ENCODE results near the gene WDR70. TPM values are rescaled to one million over a fixed set of nuclear protein-coding genes. Genes with fewer than 3 reads are reported as not detected.

The WDR70 gene
- total RNA-seq, 8 experiments from 2014 or later: 19.9 to 45.1 (median 28.1) TPM

DNA sequence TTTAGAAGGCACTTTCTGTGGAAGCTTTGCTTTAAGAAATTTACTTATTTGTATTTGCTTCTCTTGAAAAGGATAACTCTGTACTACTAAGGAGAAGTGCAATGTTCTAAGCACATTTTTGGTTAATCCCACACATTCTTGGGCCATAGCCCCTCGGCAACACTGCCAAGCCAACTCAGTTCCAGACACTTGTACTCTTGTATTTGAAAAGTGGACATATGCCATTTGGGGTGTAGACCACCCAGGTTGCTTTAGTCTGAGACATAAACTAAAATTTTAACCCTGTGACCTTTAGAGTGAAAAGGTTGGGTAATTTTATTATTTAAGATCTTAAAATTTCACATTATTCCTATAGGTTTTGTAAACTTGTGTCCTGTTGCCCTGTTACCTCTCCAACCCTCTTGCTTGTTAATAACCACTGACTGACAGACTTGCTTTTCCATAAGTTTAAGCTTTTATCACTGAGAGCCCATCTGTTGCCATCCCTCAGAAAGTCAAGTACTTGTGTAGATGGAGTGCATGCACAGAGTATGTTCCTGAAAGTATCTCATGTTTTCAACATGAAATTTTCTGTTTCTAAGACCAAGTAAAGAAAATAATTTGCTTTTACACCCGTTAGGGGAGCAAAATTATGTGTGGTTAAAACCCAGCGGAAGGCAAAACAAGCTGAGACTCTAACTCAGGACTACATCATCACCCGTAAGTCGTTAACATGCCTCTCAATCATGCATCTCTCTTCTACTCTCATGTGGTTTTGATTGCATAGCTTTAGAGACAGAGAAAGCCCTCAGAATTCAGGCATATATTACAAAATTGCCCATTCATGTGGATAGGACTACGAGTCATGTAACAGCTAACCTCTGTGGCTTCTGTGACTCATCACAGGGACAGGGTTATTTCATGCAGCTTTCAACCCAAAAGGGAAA, 343.4 kb downstream of the WDR70 start:
- ATAC-seq (replicated peaks in 6 of 8): peak in 7 of 8 experiments; percentile 77 to 97 (median 93)
- in situ Hi-C loops (cut with MboI; ENCODE audit: low pct_unique_long_range_greater_than_20kb in 2 of 9, low sequenced_read_pairs in 9 of 9, unreplicated experiment in 9 of 9): no loop called here
- H3K27ac ChIP-seq: no peak overlapping the region

DNA sequence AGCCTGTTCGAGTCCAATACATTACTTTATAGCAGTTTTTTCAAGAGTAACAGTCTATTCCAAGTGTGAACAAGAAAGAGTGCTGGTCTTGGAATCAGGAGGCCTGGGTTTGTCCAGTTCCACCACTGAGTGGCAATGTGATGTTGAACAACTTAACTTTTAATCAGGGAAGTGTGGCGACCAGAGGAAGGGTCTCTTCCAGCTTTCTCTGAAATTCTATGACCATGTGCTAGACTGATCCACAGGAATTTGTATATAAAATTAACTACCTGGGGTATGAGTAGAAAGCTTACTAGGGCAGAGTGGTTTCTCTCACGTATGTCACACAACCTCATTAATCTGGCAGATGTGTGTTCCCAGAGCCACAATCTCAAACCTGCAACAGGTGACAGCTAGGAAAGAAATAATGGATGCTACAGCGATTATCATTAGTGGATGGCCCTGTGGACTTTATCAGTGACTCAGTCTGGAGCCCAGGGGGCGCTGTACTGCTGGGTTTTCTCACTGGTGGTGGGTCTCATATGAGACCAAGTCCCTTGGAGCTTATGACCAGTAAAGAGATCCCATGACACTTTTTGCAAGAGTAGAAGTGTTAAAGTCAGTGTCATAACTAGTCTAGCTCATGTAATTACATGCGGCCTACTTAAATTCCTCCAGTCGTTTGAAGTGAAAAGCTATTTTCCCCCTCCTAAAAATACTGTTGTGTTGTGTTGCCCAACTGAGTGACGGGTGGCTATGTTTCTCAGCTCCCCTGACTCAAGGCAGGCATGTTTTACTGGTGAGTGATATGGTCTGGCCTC, 344.2 kb downstream of the WDR70 start:
- in situ Hi-C loops (cut with MboI; ENCODE audit: low pct_unique_long_range_greater_than_20kb in 2 of 9, low sequenced_read_pairs in 9 of 9, unreplicated experiment in 9 of 9): no loop called here
- Histone ChIP-seq H3K4me3 (no peak overlapping the region), H3K4me1 (replicated peaks in 1 of 2) (peaks cover 16 to 17% of the 10 kb centered on the region in 2 donors), H3K27ac (no peak overlapping the region)
- ATAC-seq (replicated peaks in 6 of 8): peak in 5 of 8 experiments; percentile 10 to 60 (median 18)
- WGBS, 10 experiments: 37 to 89% (median 60%) methylated on average over 1 to 6 of the region's 8 CpGs; no CpG with 5 or more reads in 2 of the 10 experiments

More for the DNA sequence above, 343.4 kb downstream of the WDR70 start:
- Histone ChIP-seq H3K4me1 (replicated peaks in 1 of 2) (peaks cover 22 to 24% of the 10 kb centered on the region in 2 donors), H3K4me3 (no peak overlapping the region)
- WGBS, 10 experiments: 4 to 81% (median 61%) methylated on average over 2 to 6 of the region's 6 CpGs; no CpG with 5 or more reads in 2 of the 10 experiments

DNA sequence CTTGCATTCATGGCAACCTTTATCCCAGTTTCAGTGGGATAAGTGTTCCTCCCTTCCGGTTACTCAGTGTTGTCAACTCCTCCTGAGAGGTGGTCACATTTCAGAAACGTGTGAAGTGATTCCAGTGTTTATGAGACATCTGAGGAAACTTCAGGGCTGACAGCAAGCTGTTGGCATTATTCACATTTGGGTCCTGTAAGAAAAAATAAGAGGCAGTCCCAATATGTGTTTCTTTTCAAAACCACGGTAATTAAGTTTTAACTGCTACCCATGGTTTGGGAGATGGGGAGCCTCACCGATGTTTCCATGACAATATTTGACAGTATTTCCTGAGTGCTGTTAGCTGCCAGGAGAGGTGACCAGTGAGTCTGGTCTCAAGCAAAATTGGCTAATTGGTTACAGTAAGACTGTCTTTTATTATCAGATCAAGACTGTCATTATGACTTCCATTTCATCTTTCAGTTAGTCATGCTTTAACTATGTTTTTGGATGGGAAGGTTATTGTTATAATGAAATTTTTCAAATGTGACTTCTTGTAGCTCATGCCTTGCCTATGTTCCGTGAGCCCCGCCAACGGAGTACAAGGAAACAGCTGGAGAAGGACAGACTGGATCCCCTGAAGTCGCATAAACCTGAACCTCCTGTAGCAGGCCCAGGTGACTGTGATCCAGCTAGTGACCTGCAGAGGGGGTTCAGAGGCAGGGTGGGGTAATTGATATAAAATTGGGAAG, 345.4 kb downstream of the WDR70 start:
- Histone ChIP-seq H3K4me3 (no peak overlapping the region), H3K4me1 (replicated peaks in 1 of 2) (peaks cover 14 to 15% of the 10 kb centered on the region in 2 donors), H3K27ac (no peak overlapping the region)
- ATAC-seq (replicated peaks in 6 of 8): no peak
- 16 to 100% (median 87%) methylated on average over 1 to 8 of the region's 8 CpGs for WGBS, 10 experiments
- in situ Hi-C loops (cut with MboI; ENCODE audit: low pct_unique_long_range_greater_than_20kb in 2 of 9, low sequenced_read_pairs in 9 of 9, unreplicated experiment in 9 of 9): no loop called here

- in situ Hi-C loops (cut with MboI; ENCODE audit: low pct_unique_long_range_greater_than_20kb in 2 of 9, low sequenced_read_pairs in 9 of 9, unreplicated experiment in 9 of 9): no loop called here
Observed at GRCh38 chr5:37725185-37725584, 346.1 kb downstream of the WDR70 start.

GRCh38 chr5:37727238-37727637, 348.1 kb downstream of the WDR70 start:
- Histone ChIP-seq H3K4me1 (replicated peaks in 1 of 2) (peaks cover 6 to 9% of the 10 kb centered on the region in 2 donors), H3K4me3 (no peak overlapping the region), H3K27ac (no peak overlapping the region)
- WGBS, 10 experiments: 67 to 100% (median 93%) methylated on average over 1 to 3 of the region's 3 CpGs; no CpG with 5 or more reads in 2 of the 10 experiments
- ATAC-seq (replicated peaks in 6 of 8): no peak
- in situ Hi-C loops (cut with MboI; ENCODE audit: low pct_unique_long_range_greater_than_20kb in 2 of 9, low sequenced_read_pairs in 9 of 9, unreplicated experiment in 9 of 9): no loop called here

More at GRCh38 chr5:37725185-37725584, 346.1 kb downstream of the WDR70 start:
- no peak overlapping the region for H3K4me3 ChIP-seq
- H3K27ac ChIP-seq: no peak overlapping the region
- 86 to 100% (median 94%) methylated on average over 1 to 2 of the region's 2 CpGs; no CpG with 5 or more reads in 3 of the 10 experiments for WGBS, 10 experiments
- peaks cover 14 to 15% of the 10 kb centered on the region in 2 donors for H3K4me1 ChIP-seq (replicated peaks in 1 of 2)
- no peak for ATAC-seq (replicated peaks in 6 of 8)

GRCh38 chr5:37730896-37731455, 351.9 kb downstream of the WDR70 start:
- 44 to 90% (median 80%) methylated on average over 2 to 3 of the region's 3 CpGs; no CpG with 5 or more reads in 3 of the 10 experiments for WGBS, 10 experiments
- H3K4me1 ChIP-seq (replicated peaks in 1 of 2): no peaks in the 10 kb centered on the region
- ATAC-seq (replicated peaks in 6 of 8): peak in 2 of 8 experiments; percentile 25 to 26
- no peak overlapping the region for H3K27ac ChIP-seq
- H3K4me3 ChIP-seq: no peak overlapping the region
- in situ Hi-C loops (cut with MboI; ENCODE audit: low pct_unique_long_range_greater_than_20kb in 2 of 9, low sequenced_read_pairs in 9 of 9, unreplicated experiment in 9 of 9): no loop called here

- in situ Hi-C loops (cut with MboI; ENCODE audit: low pct_unique_long_range_greater_than_20kb in 2 of 9, low sequenced_read_pairs in 9 of 9, unreplicated experiment in 9 of 9): no loop called here
- no peak for ATAC-seq (replicated peaks in 6 of 8)
- H3K27ac ChIP-seq: no peak overlapping the region
- no peak overlapping the region for H3K4me3 ChIP-seq
- no peaks in the 10 kb centered on the region for H3K4me1 ChIP-seq (replicated peaks in 1 of 2)
- 0 to 5% (median 0%) methylated on average over 1 of the region's 1 CpG; no CpG with 5 or more reads in 1 of the 10 experiments for WGBS, 10 experiments
Observed at GRCh38 chr5:37734114-37734513, 355.0 kb downstream of the WDR70 start.

- WGBS, 10 experiments: 50 to 100% (median 75%) methylated on average over 1 to 4 of the region's 4 CpGs; no CpG with 5 or more reads in 1 of the 10 experiments
- in situ Hi-C loops (cut with MboI; ENCODE audit: low pct_unique_long_range_greater_than_20kb in 2 of 9, low sequenced_read_pairs in 9 of 9, unreplicated experiment in 9 of 9): no loop called here
- H3K4me1 ChIP-seq (replicated peaks in 1 of 2): no peaks in the 10 kb centered on the region
- no peak overlapping the region for H3K4me3 ChIP-seq
- peak in 3 of 8 experiments; percentile 34 to 58 (median 51) for ATAC-seq (replicated peaks in 6 of 8)
- no peak overlapping the region for H3K27ac ChIP-seq
Observed at GRCh38 chr5:37735649-37736347, 356.7 kb downstream of the WDR70 start.

GRCh38 chr5:37736397-37736796, 357.3 kb downstream of the WDR70 start:
- in situ Hi-C loops (cut with MboI; ENCODE audit: low pct_unique_long_range_greater_than_20kb in 2 of 9, low sequenced_read_pairs in 9 of 9, unreplicated experiment in 9 of 9): no loop called here
- no peak for ATAC-seq (replicated peaks in 6 of 8)
- 93 to 100% (median 100%) methylated on average over 1 to 2 of the region's 2 CpGs; no CpG with 5 or more reads in 2 of the 10 experiments for WGBS, 10 experiments
- H3K4me1 ChIP-seq (replicated peaks in 1 of 2): no peaks in the 10 kb centered on the region
- H3K4me3 ChIP-seq: no peak overlapping the region
- no peak overlapping the region for H3K27ac ChIP-seq

- Histone ChIP-seq H3K27ac (no peak overlapping the region), H3K4me1 (replicated peaks in 1 of 2) (no peaks in the 10 kb centered on the region), H3K4me3 (no peak overlapping the region)
- in situ Hi-C loops (cut with MboI; ENCODE audit: low pct_unique_long_range_greater_than_20kb in 2 of 9, low sequenced_read_pairs in 9 of 9, unreplicated experiment in 9 of 9): no loop called here
- WGBS, 10 experiments: 89 to 100% (median 96%) methylated on average over 1 to 4 of the region's 4 CpGs
- ATAC-seq (replicated peaks in 6 of 8): no peak
Observed at GRCh38 chr5:37737326-37738056, 358.4 kb downstream of the WDR70 start.

- ATAC-seq (replicated peaks in 6 of 8): peak in 6 of 8 experiments; percentile 24 to 90 (median 73)
- in situ Hi-C loops (cut with MboI; ENCODE audit: low pct_unique_long_range_greater_than_20kb in 2 of 9, low sequenced_read_pairs in 9 of 9, unreplicated experiment in 9 of 9): no loop called here
- Histone ChIP-seq H3K4me1 (replicated peaks in 1 of 2) (no peaks in the 10 kb centered on the region), H3K4me3 (no peak overlapping the region), H3K27ac (no peak overlapping the region)
- WGBS, 10 experiments: 0 to 88% (median 72%) methylated on average over 1 to 4 of the region's 4 CpGs
Observed at GRCh38 chr5:37738057-37738691, 359.1 kb downstream of the WDR70 start.
